Activated naive CD4-positive, alpha-beta T cell treated with anti-CD3 and anti-CD28 coated beads for 36 hours (primary cell): ENCODE measurements around the gene ARMC10. TPM values are rescaled to one million over a fixed set of nuclear protein-coding genes. Genes with fewer than 3 reads are reported as not detected.

Experiments used
- total RNA-seq, 2 experiments: library from RNA; stranded (reverse); gene quantifications; one replicate each; pipeline ENCODE4 v1.2.3, GENCODE V29; 2021

ARMC10 gene
- total RNA-seq, 2 experiments from 2014 or later: 46.6 to 50.5 TPM

Other genes with a start within 250 kb of the ARMC10 start
- not detected for gene LRRC17, start 162.1 kb upstream of the ARMC10 start, total RNA-seq
- gene FBXL13, start 344 bp upstream of the ARMC10 start, total RNA-seq: under 1 TPM; 0.54 to 0.74 TPM
- 1 to 10 TPM; 6.3 to 6.8 TPM for gene NAPEPLD, start 74.0 kb downstream of the ARMC10 start, total RNA-seq
- 10 to 100 TPM; 83.9 to 90.1 TPM for gene PMPCB, start 222.3 kb downstream of the ARMC10 start, total RNA-seq